Subcutaneous adipose tissue (tissue), 4 donors: Measurements from ENCODE around the gene CARD18. TPM values are rescaled to one million over a fixed set of nuclear protein-coding genes. Genes with fewer than 3 reads are reported as not detected.

Experiments used
- CTCF ChIP-seq: fragments of 450-650 bp; IDR thresholded peaks from one replicate; pipeline ENCODE4 v1.5.1; 2016; ENCODE audit warnings: low read depth, mild to moderate bottlenecking, control low read depth, antibody characterized with exemption, moderate library complexity
- total RNA-seq, 4 donors: library from RNA; depleted of rRNA; stranded (reverse); fragments of >200 nt; gene quantifications; one replicate each; pipeline ENCODE4 v1.1.0, GENCODE V29; 2016

The CARD18 gene
- total RNA-seq, result not detected

GRCh38 chr11:105139669-105140068 lies at the start of gene CARD18:
TSS of gene CARD18 (minus strand) at chr11:105139769. CDS start at chr11:105139726, 43 bp downstream.
- no peak for TF ChIP-seq CTCF

- TF ChIP-seq CTCF, result no peak
Measured at GRCh38 chr11:105183987-105184386, 44.4 kb upstream of the CARD18 start.

- no peak for TF ChIP-seq CTCF
Measured at GRCh38 chr11:105183426-105183825, 43.9 kb upstream of the CARD18 start.

GRCh38 chr11:105181521-105181920 lies 42.0 kb upstream of the CARD18 start:
- TF ChIP-seq CTCF, result no peak

GRCh38 chr11:105181100-105181499 lies 41.5 kb upstream of the CARD18 start:
- no peak for TF ChIP-seq CTCF

GRCh38 chr11:105179542-105180278 lies 40.1 kb upstream of the CARD18 start:
- no peak for TF ChIP-seq CTCF

- TF ChIP-seq CTCF, result no peak
Measured at GRCh38 chr11:105177658-105178057, 38.1 kb upstream of the CARD18 start.
